ENCODE measurements around the gene CAB39.

Gene CAB39

DNA sequence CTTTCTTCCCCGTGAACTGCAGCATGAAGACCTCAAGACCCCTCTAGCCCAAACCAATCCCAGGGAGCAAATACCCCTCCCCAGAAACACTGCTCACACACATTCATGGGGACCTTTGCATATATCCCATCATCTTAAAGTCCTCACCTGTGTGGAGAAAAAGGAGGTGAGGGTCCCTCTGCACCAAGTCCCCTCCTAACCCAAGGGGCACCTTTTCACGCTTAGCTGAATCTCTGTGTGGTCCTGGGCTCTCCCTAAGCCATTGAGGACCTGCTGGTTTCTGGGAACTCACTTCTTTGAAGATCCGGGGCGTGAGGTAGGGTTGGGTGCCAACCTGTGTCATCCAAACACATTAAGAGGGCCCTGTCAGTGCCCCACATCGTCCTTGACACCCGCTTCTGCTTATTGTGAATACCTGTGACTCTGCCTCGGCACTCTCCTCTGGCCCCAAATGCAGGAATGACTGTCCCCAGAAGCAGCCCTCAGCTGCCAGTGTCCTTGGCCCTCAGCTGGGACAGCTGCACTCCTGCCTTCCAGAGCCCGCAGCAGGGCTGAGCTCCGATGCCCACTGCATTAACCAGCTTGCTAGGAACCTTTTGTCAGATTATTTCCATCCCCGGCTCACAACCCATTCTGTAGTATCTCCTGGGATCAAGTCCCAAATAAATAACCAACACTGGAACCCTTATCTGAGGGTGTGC is 110.8 kb downstream of the CAB39 start:
- DNase-seq = no peak

DNA sequence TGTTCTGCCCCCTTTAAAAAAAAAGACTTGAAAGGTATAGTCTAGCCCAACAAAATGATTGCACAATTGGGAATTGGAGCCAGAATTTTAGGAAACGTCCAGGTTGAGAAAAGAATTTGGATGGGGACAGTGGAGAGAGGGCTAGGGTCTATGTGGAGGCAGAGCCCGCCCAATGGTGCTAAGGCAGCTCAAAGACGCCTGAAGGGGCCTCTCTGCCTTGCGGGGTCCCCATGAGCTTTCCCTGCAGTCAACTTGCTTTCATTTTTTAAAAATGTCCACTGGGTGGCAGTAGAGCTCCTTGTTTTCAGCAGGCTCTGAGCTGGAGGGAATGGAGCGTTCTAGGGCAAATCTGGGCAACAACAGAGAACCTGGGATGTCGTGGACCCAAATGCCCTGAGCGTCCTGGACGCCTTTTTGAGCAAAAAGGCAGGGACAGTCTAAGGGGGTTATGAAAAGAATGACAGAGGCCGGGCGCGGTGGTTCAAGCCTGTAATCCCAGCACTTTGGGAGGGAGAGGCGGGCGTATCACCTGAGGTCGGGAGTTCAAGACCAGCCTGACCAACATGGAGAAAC is 111.8 kb downstream of the CAB39 start:
- peak; percentile 61 for DNase-seq

DNA sequence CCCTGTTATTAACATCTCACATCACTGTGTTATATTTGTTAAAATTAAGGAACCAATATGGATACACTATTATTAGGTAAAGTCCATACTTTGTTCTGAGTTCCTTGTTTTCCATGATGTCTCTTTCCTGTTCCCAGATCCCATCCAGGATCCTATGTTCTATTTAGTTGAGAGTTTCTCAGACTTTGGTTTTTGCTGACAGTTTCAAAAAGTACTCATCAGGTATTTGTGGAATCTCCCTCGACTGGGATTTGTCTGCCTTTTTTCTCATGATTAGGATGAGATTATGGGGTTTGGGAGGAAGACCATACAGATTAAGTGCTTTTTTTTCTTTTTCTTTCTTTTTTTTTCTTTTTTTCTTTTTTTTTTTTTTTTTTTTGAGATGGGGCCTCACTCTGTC is 112.7 kb downstream of the CAB39 start:
- DNase-seq = no peak

DNA sequence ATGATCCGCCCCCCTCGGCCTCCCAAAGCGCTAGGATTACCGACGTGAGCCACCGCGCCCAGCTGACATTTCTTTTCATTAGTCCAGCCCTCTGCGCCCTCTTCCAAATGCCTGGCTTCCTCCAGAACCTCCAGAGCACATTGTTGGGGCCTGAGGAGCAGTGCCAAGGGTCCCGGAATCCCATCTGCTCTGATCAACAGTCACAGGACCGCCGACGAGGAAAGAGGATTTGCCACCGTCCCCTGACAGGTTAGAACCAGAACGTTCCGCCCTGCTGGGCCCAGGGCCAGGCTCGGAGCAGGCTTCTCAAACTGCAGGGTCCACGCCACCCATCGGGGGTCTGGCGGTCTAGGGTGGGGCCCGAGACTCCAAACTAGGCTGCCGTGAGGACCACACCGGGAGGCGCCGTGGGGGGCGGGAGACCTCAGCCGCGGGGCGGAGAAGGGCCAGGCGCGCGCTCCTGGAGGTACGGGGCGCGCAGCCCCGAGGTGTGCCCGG is 115.2 kb downstream of the CAB39 start:
- DNase-seq = no peak

DNA sequence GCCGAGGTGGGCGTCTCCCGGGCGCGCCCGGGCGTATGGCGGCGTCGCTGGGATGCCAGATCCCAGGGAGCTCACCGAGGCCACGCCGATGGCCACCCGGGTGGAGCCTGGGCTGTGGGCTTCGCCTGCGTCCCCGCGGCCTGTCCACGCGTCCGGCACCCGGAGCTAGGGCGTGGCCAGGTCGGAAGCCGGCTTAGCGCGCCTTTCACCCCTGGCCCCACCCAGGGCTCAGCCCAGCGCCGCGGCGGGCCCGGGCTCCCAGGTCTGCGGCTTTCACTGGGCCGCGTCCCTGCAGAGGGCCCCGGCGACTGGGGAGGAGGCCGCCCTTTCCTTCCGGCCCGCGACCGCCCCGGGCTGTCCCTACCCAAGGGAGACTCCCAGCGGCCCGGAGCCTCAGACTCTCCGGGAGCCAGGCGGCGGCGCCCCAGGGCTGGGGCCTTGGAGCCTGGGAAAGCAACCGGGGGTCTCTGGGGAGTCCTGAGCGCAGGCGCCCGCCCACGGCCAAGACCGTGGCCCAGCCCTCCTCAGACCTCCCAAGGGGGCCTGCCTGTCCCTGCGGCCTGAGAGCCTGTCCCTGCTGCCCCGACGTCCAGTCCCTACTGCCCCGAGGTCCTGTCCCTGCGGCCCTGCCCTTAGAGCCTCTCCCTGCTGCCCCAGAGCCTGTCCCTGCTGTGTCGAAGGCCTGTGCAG is 115.8 kb downstream of the CAB39 start:
- DNase-seq = no peak

GRCh38 chr2:230829293-230829692 is 116.7 kb downstream of the CAB39 start:
- no peak for DNase-seq

DNA sequence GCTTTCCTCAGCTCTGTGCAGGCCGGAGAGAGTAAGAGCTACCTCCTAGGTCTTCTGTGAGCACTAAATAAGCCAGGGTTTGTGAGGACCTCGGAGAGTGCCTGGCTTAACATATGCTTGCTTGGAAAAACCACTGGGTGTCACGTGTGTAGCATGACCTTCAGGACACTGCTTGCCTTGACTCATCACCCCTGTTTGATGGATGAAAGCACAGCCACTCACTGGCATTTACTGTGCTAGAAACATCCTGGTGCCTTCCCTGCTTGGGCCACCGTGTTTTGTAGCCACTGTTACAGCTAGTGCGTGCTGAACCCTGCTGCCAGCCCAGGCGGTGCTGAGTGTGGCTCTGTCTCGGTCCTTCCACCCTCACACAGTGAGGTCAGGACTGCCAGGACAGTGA is 117.3 kb downstream of the CAB39 start:
- DNase-seq = no peak

DNA sequence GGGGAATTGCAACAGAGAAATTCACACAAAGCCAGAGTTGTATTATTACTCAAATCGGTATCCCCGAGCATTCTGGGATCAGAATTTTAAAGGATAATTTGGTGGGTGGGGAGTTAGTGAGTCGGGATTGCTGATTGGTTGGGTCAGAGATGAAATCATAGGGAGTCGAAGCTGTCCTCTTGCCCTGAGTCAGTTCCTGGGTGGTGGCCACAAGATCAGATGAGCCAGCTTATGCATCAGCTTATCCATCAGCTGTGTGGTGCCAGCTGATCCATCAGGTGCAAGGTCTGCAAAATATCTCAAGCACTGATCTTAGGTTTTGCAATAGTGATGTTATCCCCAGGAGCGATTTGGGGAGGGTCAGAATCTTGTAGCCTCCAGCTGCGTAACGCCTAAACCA is 117.8 kb downstream of the CAB39 start:
- DNase-seq = no peak

GRCh38 chr2:230840301-230840700 is 127.7 kb downstream of the CAB39 start:
- no peak for DNase-seq

- no peak for DNase-seq
These were observed 129.8 kb downstream of the CAB39 start for GRCh38 chr2:230842473-230842872.

DNA sequence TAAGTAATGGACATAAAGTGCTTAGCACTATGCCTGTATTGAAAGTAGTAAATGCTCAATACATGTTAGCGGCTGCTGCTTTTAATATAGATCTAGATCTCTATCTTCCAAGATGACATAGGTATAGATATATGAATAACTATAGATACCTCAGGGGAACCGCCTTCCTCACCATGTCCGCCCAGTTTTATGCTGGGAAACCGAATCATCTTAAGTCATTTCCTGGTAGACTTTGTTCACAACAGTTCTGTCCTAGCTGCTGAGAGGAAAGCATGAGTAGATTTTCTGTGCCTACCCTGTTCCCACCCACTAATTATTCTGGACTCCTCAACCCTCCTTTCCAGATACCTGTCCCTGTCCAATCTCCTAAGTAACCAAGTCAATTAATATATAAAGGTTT is 130.5 kb downstream of the CAB39 start:
- no peak for DNase-seq

DNA sequence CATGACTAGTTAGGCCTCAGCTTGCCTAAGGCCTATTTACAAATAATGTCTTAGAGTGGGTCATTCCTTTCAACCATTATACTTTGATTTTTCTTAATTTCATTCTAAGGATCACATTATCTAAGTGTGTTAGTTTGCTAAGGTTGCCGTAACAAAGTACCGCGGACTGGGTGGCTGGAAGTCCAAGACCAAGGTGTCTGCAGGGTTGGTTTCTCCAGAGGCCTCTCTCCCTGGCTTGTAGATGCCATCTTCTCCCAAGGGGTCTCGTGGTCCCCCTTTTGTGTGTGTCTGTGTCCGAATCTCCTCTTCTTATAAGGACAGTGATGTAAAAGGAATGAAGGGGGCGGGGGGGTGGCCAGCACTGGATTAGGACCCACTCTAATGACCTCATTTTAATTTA is 133.7 kb downstream of the CAB39 start:
- DNase-seq = no peak

DNA sequence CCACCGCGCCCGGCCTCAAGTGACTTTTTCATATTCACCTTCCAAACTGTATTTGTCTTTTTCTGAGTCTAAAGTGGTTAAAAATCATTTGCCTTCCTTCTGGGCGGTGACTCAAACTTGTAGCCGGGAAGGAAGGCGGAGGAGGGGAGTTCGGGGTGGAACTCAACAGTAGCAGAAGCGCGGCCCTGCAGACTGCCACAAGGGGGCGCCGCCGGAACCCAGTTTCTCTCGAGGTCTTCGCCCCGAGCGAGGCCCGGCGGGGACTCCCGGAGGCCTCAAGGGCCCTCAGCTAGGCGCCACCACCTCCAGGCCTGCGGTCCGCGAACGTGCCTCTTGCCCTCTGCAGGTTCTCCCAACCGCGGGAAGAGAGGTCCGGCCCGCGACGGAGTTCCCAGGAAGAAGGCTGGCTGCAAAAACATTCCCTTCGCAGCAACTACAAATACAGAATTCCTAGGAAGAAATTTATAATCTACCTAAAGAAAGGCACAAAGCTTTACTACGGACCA is 135.3 kb downstream of the CAB39 start:
- DNase-seq = peak; percentile 18

- no peak for DNase-seq
These were observed 137.2 kb downstream of the CAB39 start for GRCh38 chr2:230849633-230850357.

DNA sequence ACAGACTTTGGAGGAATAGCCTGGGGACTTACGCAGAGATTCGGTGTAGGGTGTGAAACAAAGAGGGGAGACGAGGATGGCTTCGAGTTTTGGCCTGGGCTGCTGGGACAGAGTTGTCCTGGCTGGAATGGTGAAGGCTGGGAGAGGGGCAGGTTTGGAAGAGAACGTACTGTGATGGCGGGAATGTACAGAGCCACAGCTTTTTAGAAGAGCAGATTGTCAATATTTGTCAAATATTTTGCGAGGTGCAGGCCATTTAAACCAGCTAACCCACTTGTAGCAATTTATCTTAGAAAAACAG is 137.7 kb downstream of the CAB39 start:
- no peak for DNase-seq

DNA sequence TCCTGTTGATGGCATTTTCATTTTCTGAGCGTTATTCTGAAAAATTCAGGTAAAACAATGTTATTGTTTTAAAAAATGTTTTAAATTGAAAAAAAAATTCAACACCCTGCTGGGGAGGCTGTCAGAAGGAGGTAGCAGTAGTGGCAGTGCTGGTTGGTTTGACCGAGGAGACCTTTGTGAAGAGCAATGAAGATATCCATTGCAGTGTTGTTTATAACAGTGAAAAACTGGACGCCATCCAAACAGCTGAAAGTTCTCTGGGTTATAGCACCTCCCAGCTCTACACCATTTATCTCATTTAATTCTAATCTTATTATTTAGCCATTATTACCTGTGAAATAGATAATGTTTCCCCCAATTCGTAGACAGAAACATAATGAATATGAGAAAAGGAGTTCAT is 139.5 kb downstream of the CAB39 start:
- DNase-seq = no peak

- DNase-seq = no peak
These were observed 149.1 kb downstream of the CAB39 start for GRCh38 chr2:230861552-230862255.

DNA sequence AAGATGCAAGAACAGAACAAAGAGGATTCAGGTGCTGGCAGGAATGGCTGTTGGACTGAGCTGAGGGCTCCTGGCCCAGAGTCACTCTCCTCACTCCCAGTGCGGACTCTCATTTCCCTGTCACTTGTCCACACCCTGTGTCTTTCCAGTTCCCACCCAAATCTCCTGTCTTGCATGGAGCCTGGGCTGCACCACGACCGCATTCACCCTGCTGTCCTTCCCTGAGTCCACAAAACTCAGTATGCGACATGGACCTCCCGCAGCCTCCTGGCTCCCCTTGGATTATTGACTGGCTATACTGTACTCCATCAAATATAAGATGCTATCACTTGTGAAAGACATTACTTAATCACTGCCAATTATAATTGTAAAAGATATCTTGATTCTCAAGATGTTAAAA is 149.7 kb downstream of the CAB39 start:
- no peak for DNase-seq

GRCh38 chr2:230863031-230863430 is 150.4 kb downstream of the CAB39 start:
- no peak for DNase-seq

GRCh38 chr2:230863442-230864121 is 150.9 kb downstream of the CAB39 start:
- no peak for DNase-seq

- no peak for DNase-seq
These were observed 151.5 kb downstream of the CAB39 start for GRCh38 chr2:230864122-230864604.
